Neural progenitor cell (in vitro differentiated cells): ENCODE results near the gene TMEM221. TPM values are rescaled to one million over a fixed set of nuclear protein-coding genes. Genes with fewer than 3 reads are reported as not detected.

ENCODE experiments used
- DNase-seq: peaks from one replicate; pipeline ENCODE4 v3.0.0-alpha.2; 2016; ENCODE audit warnings: low spot score
- H2AFZ ChIP-seq: fragments of 200-600 bp; sonication (generic); replicated peaks from 2 replicates; pipeline ENCODE4 v1.6.1; 2016; ENCODE audit warnings: antibody characterized with exemption
- H3F3A ChIP-seq: fragments of 200-600 bp; sonication (generic); 2 replicates; pipeline ENCODE4 v1.6.1; 2016; ENCODE audit warnings: antibody characterized with exemption, low read depth
- H3K27ac ChIP-seq: fragments of 200-600 bp; sonication (generic); 2 replicates; pipeline ENCODE4 v1.5.1; 2016; ENCODE audit warnings: mild to moderate bottlenecking
- H3K27me3 ChIP-seq: fragments of 200-600 bp; sonication (generic); 2 replicates; pipeline ENCODE4 v1.6.1; 2016; ENCODE audit warnings: mild to moderate bottlenecking, moderate library complexity
- H3K36me3 ChIP-seq: fragments of 200-600 bp; sonication (generic); 2 replicates; pipeline ENCODE4 v1.5.1; 2016
- H3K4me1 ChIP-seq: fragments of 200-600 bp; sonication (generic); 2 replicates; pipeline ENCODE4 v1.6.1; 2016; ENCODE audit warnings: mixed run types
- H3K4me2 ChIP-seq: fragments of 200-600 bp; sonication (generic); 2 replicates; pipeline ENCODE4 v1.6.1; 2016
- H3K4me3 ChIP-seq: fragments of 200-600 bp; sonication (generic); 2 replicates; pipeline ENCODE4 v1.5.1; 2016
- H3K79me2 ChIP-seq: fragments of 200-600 bp; sonication (generic); 2 replicates; pipeline ENCODE4 v1.6.1; 2016; ENCODE audit warnings: low read depth
- H3K9ac ChIP-seq: fragments of 200-600 bp; sonication (generic); 2 replicates; pipeline ENCODE4 v1.6.1; 2016
- H3K9me3 ChIP-seq: fragments of 200-600 bp; sonication (generic); 2 replicates; pipeline ENCODE4 v1.5.1; 2016; ENCODE audit warnings: low read depth
- H4K20me1 ChIP-seq: fragments of 200-600 bp; sonication (generic); 2 replicates; pipeline ENCODE4 v1.6.1; 2016; ENCODE audit warnings: low read depth
- H3K27ac Mint-ChIP-seq: 3 replicates; pipeline ENCODE4 v1.8.0; 2021; ENCODE audit warnings: mixed read lengths
- H3K27me3 Mint-ChIP-seq: 2 replicates; pipeline ENCODE4 v1.8.0; 2022; ENCODE audit warnings: low read depth, mild to moderate bottlenecking, inconsistent platforms, moderate library complexity, mixed read lengths; ENCODE audit not compliant: insufficient read depth
- H3K36me3 Mint-ChIP-seq: 3 replicates; pipeline ENCODE4 v1.8.0; 2021; ENCODE audit warnings: mixed read lengths
- H3K4me1 Mint-ChIP-seq: 3 replicates; pipeline ENCODE4 v1.8.0; 2021; ENCODE audit warnings: mixed read lengths
- H3K4me3 Mint-ChIP-seq: 3 replicates; pipeline ENCODE4 v1.8.0; 2021; ENCODE audit warnings: mild to moderate bottlenecking, moderate library complexity, mixed read lengths
- H3K9me3 Mint-ChIP-seq: 3 replicates; pipeline ENCODE4 v1.8.0; 2020; ENCODE audit warnings: mixed read lengths
- EZH2 ChIP-seq: fragments of 200-600 bp; sonication (generic); IDR thresholded peaks from 2 replicates; pipeline ENCODE4 v1.6.1; 2017; ENCODE audit warnings: antibody characterized with exemption, mild to moderate bottlenecking, moderate library complexity
- EZH2phosphoT487 ChIP-seq: fragments of 200-600 bp; sonication (generic); IDR thresholded peaks from 2 replicates; pipeline ENCODE4 v1.6.1; 2017; ENCODE audit warnings: antibody characterized with exemption
- total RNA-seq: library from RNA; depleted of rRNA; stranded (reverse); fragments of >200 nt; gene quantifications from 2 replicates; pipeline ENCODE4 v1.2.3, GENCODE V29; 2015; ENCODE audit warnings: low replicate concordance
- TF ChIP-seq, protein P1 (sequence below): fragments of 200-600 bp; sonication (generic); IDR thresholded peaks from 2 replicates; pipeline ENCODE4 v1.5.1; 2017; ENCODE audit warnings: antibody characterized with exemption, mild to moderate bottlenecking

The TMEM221 gene
- total RNA-seq, 1 donor from 2014 or later, result 0.17 TPM

DNA sequence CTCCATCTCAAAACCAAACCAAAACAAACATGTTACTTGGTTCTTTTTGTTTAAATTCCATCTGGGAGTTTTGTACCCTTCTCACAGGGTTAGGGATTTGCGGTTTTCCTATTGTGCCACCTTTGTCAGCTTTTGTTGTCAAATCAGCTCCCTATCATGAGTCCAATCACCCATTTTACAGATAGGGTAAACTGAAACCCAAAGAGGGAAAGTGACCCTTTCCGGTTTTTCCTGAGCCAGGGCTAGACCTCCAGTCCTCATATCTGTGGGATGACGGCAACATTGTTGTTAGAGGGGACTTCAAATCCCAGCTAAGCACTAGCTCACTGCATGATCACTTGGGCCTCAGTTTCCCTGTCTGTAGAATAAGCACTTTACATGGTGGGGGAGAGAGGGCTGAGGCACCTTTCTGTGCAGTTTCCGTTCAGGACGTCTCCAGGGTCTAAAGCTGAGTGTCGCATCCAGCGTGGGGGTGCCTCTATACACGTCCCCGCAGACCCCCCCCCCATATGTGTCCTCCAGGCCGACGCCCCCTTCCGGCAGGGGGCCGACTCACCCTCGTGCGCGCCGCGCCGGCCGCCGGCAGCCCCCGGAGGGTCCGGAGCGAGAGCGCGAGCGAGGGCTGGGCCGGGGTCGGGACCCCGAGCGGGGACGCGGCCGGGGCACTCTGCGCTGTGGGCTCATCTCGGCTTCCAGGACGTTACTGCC, 58.4 kb downstream of the TMEM221 start:
- Histone ChIP-seq H3K4me1 (no peaks in the 10 kb centered on the region), H3K27me3 (peaks cover 14% of the 10 kb centered on the region), H3K27ac (no peak overlapping the region), H4K20me1 (no peaks in the 10 kb centered on the region), H3K4me3 (peak overlapping the region; percentile 63), H3K4me2 (peak overlapping the region; percentile 83), H3K79me2 (no peaks in the 10 kb centered on the region), H3K9me3 (peaks cover 4% of the 10 kb centered on the region), H3K36me3 (no peaks in the 10 kb centered on the region), H2AFZ (peak overlapping the region; percentile 74), H3K9ac (no peak overlapping the region), H3F3A (peaks cover 26% of the 10 kb centered on the region)
- no peak overlapping the region for H3K27ac Mint-ChIP-seq
- no peaks in the 10 kb centered on the region for H3K36me3 Mint-ChIP-seq
- H3K9me3 Mint-ChIP-seq, result peaks cover 8% of the 10 kb centered on the region
- H3K4me1 Mint-ChIP-seq, result peaks cover 15% of the 10 kb centered on the region
- no peak for DNase-seq
- TF ChIP-seq EZH2, result peak; percentile 10
- TF ChIP-seq EZH2phosphoT487, result no peak
- TF ChIP-seq, protein P1, sequence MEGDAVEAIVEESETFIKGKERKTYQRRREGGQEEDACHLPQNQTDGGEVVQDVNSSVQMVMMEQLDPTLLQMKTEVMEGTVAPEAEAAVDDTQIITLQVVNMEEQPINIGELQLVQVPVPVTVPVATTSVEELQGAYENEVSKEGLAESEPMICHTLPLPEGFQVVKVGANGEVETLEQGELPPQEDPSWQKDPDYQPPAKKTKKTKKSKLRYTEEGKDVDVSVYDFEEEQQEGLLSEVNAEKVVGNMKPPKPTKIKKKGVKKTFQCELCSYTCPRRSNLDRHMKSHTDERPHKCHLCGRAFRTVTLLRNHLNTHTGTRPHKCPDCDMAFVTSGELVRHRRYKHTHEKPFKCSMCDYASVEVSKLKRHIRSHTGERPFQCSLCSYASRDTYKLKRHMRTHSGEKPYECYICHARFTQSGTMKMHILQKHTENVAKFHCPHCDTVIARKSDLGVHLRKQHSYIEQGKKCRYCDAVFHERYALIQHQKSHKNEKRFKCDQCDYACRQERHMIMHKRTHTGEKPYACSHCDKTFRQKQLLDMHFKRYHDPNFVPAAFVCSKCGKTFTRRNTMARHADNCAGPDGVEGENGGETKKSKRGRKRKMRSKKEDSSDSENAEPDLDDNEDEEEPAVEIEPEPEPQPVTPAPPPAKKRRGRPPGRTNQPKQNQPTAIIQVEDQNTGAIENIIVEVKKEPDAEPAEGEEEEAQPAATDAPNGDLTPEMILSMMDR, result peak; percentile 50
- peak overlapping the region; percentile 96 for H3K4me3 Mint-ChIP-seq
- peaks cover 23% of the 10 kb centered on the region for H3K27me3 Mint-ChIP-seq

DNA sequence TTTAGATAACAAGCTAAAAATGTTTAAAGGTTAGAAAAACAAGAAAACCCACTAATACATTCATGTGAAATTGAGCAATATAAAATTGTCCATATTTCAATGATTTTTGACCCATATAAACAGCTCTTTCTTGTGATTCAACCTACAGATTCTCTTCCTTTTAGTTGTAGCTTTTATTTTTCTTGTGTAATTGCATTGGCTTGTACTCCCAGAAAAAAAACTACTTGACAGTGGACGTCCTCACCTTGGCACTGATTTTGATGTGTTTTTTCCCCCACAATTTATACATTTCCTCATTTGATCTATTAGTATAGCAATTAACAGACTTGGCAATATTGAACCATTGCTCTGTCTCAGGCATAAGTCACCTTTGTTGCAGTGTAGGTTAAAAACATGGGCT, 59.2 kb downstream of the TMEM221 start:
- Histone ChIP-seq H3K4me2 (no peak overlapping the region), H3K79me2 (no peaks in the 10 kb centered on the region), H4K20me1 (no peaks in the 10 kb centered on the region), H3K9ac (no peak overlapping the region), H3K27ac (no peak overlapping the region), H3K9me3 (peaks cover 4% of the 10 kb centered on the region), H3K4me1 (no peaks in the 10 kb centered on the region), H3K36me3 (no peaks in the 10 kb centered on the region), H3F3A (peaks cover 26% of the 10 kb centered on the region), H3K27me3 (peaks cover 14% of the 10 kb centered on the region), H3K4me3 (no peak overlapping the region), H2AFZ (no peak overlapping the region)
- no peak for DNase-seq
- Mint-ChIP-seq H3K4me1 (peaks cover 14% of the 10 kb centered on the region), H3K36me3 (no peaks in the 10 kb centered on the region), H3K4me3 (no peak overlapping the region), H3K9me3 (peaks cover 8% of the 10 kb centered on the region), H3K27ac (no peak overlapping the region), H3K27me3 (peaks cover 22% of the 10 kb centered on the region)
- TF ChIP-seq EZH2phosphoT487 (no peak), EZH2 (no peak)
- TF ChIP-seq, protein P1, result no peak

DNA sequence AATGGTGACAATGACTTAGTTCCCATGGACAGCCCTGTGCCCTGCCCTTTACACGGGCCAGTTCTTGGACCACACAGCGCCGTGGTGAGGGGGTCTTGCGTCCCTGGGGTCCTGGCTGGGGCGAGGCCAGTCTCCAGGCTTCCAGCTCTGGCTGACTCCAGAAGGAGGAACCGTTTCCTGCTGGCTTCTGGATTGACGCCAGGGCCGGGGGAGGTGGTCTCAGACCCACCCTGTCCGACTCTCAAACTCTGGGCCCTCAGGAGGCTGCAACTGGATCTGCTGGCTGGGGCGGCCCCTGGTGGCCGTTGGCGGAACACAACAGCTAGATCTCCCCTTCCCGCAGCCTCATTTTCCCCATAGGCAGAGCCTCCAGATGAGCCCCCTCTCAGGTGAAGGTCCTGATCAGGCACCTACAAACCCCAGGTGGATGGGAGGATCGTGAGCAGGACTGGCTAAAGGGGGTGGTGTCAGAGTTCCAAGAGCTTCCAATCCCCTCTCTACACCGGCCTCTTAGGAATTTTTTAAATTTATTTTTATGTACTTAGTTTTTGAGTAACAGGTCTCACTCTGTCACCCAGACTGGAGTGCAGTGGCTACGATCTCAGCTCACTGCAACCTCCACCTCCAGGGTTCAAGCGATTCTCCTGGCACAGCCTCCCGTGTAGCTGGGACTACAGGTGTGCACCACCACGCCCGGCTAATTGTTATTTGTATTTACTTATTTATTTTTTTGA, 62.4 kb downstream of the TMEM221 start:
- H3K27me3 Mint-ChIP-seq, result peaks cover 18% of the 10 kb centered on the region
- no peaks in the 10 kb centered on the region for H3K36me3 Mint-ChIP-seq
- Histone ChIP-seq H3K36me3 (no peaks in the 10 kb centered on the region), H3K4me2 (no peak overlapping the region), H3K9ac (no peak overlapping the region), H3K27ac (no peak overlapping the region), H3K79me2 (no peaks in the 10 kb centered on the region), H2AFZ (peak overlapping the region; percentile 8), H4K20me1 (no peaks in the 10 kb centered on the region), H3K4me3 (no peak overlapping the region), H3K27me3 (peaks cover 14% of the 10 kb centered on the region), H3F3A (peaks cover 21% of the 10 kb centered on the region), H3K9me3 (peaks cover 4% of the 10 kb centered on the region), H3K4me1 (no peaks in the 10 kb centered on the region)
- peak overlapping the region; percentile 21 for H3K27ac Mint-ChIP-seq
- no peak for TF ChIP-seq EZH2phosphoT487
- TF ChIP-seq, protein P1, result peak; percentile 89
- no peak overlapping the region for H3K4me3 Mint-ChIP-seq
- H3K9me3 Mint-ChIP-seq, result peaks cover 9% of the 10 kb centered on the region
- DNase-seq, result peak; percentile 85
- H3K4me1 Mint-ChIP-seq, result peaks cover 9% of the 10 kb centered on the region

Other genes starting within 250 kb of the TMEM221 start
- gene USE1, start 233.3 kb downstream of the TMEM221 start, total RNA-seq, result 12.1 and 13.6 TPM in 2 replicates
- 4.6 and 7.7 TPM in 2 replicates for gene OCEL1, start 222.4 kb downstream of the TMEM221 start, total RNA-seq
- 14.3 and 67.0 TPM in 2 replicates for gene NR2F6, start 202.7 kb downstream of the TMEM221 start, total RNA-seq
- 0.28 and 1.1 TPM in 2 replicates for gene USHBP1, start 183.9 kb downstream of the TMEM221 start, total RNA-seq
- 89.8 and 107 TPM in 2 replicates for gene BABAM1, start 181.2 kb downstream of the TMEM221 start, total RNA-seq
- gene ANKLE1, start 166.8 kb downstream of the TMEM221 start, total RNA-seq, result 2.3 and 3.3 TPM in 2 replicates
- 4.6 and 13.3 TPM in 2 replicates for gene ABHD8, start 145.2 kb downstream of the TMEM221 start, total RNA-seq
- gene MRPL34, start 142.8 kb downstream of the TMEM221 start, total RNA-seq, result 25.9 and 38.8 TPM in 2 replicates
- gene DDA1, start 139.1 kb downstream of the TMEM221 start, total RNA-seq, result 21.9 and 27.7 TPM in 2 replicates
- gene ANO8, start 113.8 kb downstream of the TMEM221 start, total RNA-seq, result 11.4 and 25.0 TPM in 2 replicates
- gene GTPBP3, start 111.1 kb downstream of the TMEM221 start, total RNA-seq, result 13.2 and 47.6 TPM in 2 replicates
- gene PLVAP, start 71.3 kb downstream of the TMEM221 start, total RNA-seq, result 0.11 and 0.37 TPM in 2 replicates
- 0.56 and 1.1 TPM in 2 replicates for gene CCDC194, start 54.5 kb downstream of the TMEM221 start, total RNA-seq
- 44.8 and 65.5 TPM in 2 replicates for gene BST2, start 43.0 kb downstream of the TMEM221 start, total RNA-seq
- 33.2 and 88.6 TPM in 2 replicates for gene MVB12A, start 28.6 kb downstream of the TMEM221 start, total RNA-seq
- gene NXNL1, start 12.3 kb upstream of the TMEM221 start, total RNA-seq, result not detected in 2 replicates
- gene SLC27A1, start 21.9 kb upstream of the TMEM221 start, total RNA-seq, result 13.9 and 22.4 TPM in 2 replicates
- 22.8 and 86.0 TPM in 2 replicates for gene PGLS, start 63.0 kb upstream of the TMEM221 start, total RNA-seq
- gene COLGALT1, start 107.0 kb upstream of the TMEM221 start, total RNA-seq, result 38.4 and 60.3 TPM in 2 replicates
- 0.77 and 1.3 TPM in 2 replicates for gene UNC13A, start 239.7 kb upstream of the TMEM221 start, total RNA-seq